PC-3 (cell line): Measurements from ENCODE around the gene ULK4. TPM values are rescaled to one million over a fixed set of nuclear protein-coding genes. Genes with fewer than 3 reads are reported as not detected.
A peak's percentile ranks its signal among the peaks of the same experiment; 100 is the strongest.

ENCODE experiments used
- ATAC-seq: fragments of 200-7000 bp; cut with Tn5 transposase; 2 replicates; pipeline ENCODE4 v1.9.1; 2020; ENCODE audit warnings: mild to moderate bottlenecking, moderate library complexity
- BruUV-seq: library from RNA; stranded (reverse); fragments of 400-500 nt; replicated peaks from 2 replicates; lab custom pipeline; 2021; lab: Mats Ljungman, UMichigan
- CTCF ChIA-PET: fragments of 300-600 bp; sonication (Branson Sonifier 250); formaldehyde crosslinking; loops from one replicate; lab custom pipeline; 2022; ENCODE audit warnings: antibody characterized with exemption; lab: Charles Lee
- POLR2A ChIA-PET: fragments of 300-600 bp; sonication (Branson Sonifier 250); formaldehyde crosslinking; loops from one replicate; lab custom pipeline; 2022; ENCODE audit warnings: antibody characterized with exemption; ENCODE audit not compliant: unreplicated experiment; lab: Charles Lee
- DNase-seq: peaks from one replicate; pipeline ENCODE4 v3.0.0-alpha.2; 2015
- H2AFZ ChIP-seq: fragments of 300-600 bp; sonication (generic); 2 replicates; pipeline ENCODE4 v1.6.0; 2016; ENCODE audit warnings: antibody characterized with exemption, low read length
- H3F3A ChIP-seq: fragments of 300-600 bp; sonication (generic); one replicate; pipeline ENCODE4 v1.6.0; 2017; ENCODE audit warnings: antibody characterized with exemption, low read length, control low read depth, mild to moderate bottlenecking; ENCODE audit not compliant: unreplicated experiment
- H3K27ac ChIP-seq: fragments of 300-600 bp; sonication (generic); 2 replicates; pipeline ENCODE4 v1.5.1; 2016; ENCODE audit warnings: mild to moderate bottlenecking, low read length
- H3K27me3 ChIP-seq: fragments of 300-600 bp; sonication (generic); 2 replicates; pipeline ENCODE4 v1.6.1; 2016; ENCODE audit warnings: low read length, mixed read lengths
- H3K36me3 ChIP-seq: fragments of 300-600 bp; sonication (generic); 2 replicates; pipeline ENCODE4 v1.6.1; 2016; ENCODE audit warnings: low read depth, mixed run types, low read length, mixed read lengths
- H3K4me1 ChIP-seq: fragments of 300-600 bp; sonication (generic); 2 replicates; pipeline ENCODE4 v1.5.1; 2016; ENCODE audit warnings: low read length; ENCODE audit not compliant: insufficient read depth
- H3K4me2 ChIP-seq: fragments of 300-600 bp; sonication (generic); 2 replicates; pipeline ENCODE4 v1.6.0; 2016; ENCODE audit warnings: low read length
- H3K4me3 ChIP-seq: fragments of 300-600 bp; sonication (generic); 2 replicates; pipeline ENCODE4 v1.5.1; 2016; ENCODE audit warnings: mild to moderate bottlenecking, low read length, mixed read lengths
- H3K79me2 ChIP-seq: fragments of 300-600 bp; sonication (generic); 2 replicates; pipeline ENCODE4 v1.6.1; 2017; ENCODE audit warnings: low read length, mixed read lengths
- H3K9ac ChIP-seq: fragments of 300-600 bp; sonication (generic); 2 replicates; pipeline ENCODE4 v1.6.0; 2016; ENCODE audit warnings: mild to moderate bottlenecking, low read length
- H3K9me2 ChIP-seq: fragments of 300-600 bp; sonication (generic); replicated peaks from 2 replicates; pipeline ENCODE4 v1.6.1; 2016; ENCODE audit warnings: mixed run types, low read length, mixed read lengths
- H3K9me3 ChIP-seq: fragments of 300-600 bp; sonication (generic); 2 replicates; pipeline ENCODE4 v1.6.1; 2016; ENCODE audit warnings: low read length, mixed read lengths
- H4K20me1 ChIP-seq: fragments of 300-600 bp; sonication (generic); 2 replicates; pipeline ENCODE4 v1.6.1; 2016; ENCODE audit warnings: low read length, mixed read lengths
- CTCF ChIP-seq: fragments of 300-600 bp; sonication (generic); conservative IDR thresholded peaks from 2 replicates; pipeline ENCODE4 v1.5.1; 2017; ENCODE audit warnings: antibody characterized with exemption, low read depth, mild to moderate bottlenecking, low read length
- EZH2 ChIP-seq: fragments of 300-600 bp; sonication (generic); IDR thresholded peaks from one replicate; pipeline ENCODE4 v1.6.1; 2017; ENCODE audit warnings: antibody characterized with exemption, mild to moderate bottlenecking, low read length; ENCODE audit not compliant: unreplicated experiment
- EZH2phosphoT487 ChIP-seq: fragments of 300-600 bp; sonication (generic); IDR thresholded peaks from 2 replicates; pipeline ENCODE4 v1.6.1; 2018; ENCODE audit warnings: mild to moderate bottlenecking, antibody characterized with exemption, low read length, borderline replicate concordance
- intact Hi-C: fragments of 100-400 bp; cut with micrococcal nuclease; formaldehyde crosslinking; loops from 2 replicates; pipeline ENCODE4 v1.9.0; 2023
- total RNA-seq: library from RNA; depleted of rRNA; stranded (reverse); fragments of >200 nt; gene quantifications from 2 replicates; pipeline ENCODE4 v1.2.3, GENCODE V29; 2014

The ULK4 gene
- total RNA-seq, 1 experiment from 2014 or later = 4.8 TPM

DNA sequence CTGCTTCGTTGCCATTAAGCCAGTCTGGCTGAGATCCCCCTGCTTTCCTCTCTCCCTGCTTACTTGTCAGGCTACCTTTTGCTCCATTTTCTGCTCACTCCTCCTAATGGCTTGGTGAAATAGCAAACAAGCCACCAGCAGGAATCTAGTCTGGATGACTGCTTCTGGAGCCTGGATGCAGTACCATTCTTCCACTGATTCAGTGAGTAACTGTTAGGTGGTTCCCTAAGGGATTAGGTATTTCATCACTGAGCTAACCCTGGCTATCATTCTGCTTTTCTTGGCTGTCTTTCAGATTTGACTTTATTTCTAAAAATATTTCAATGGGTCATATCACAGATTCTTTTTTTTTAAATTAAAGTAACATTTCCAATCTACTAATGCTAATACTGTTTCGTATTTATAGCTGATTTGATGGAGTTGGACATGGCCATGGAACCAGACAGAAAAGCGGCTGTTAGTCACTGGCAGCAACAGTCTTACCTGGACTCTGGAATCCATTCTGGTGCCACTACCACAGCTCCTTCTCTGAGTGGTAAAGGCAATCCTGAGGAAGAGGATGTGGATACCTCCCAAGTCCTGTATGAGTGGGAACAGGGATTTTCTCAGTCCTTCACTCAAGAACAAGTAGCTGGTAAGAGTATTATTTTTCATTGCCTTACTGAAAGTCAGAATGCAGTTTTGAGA, 737.6 kb downstream of the ULK4 start:
- peaks cover 46% of the 10 kb centered on the region for H3K36me3 ChIP-seq
- ATAC-seq = no peak

GRCh38 chr3:41223691-41224090, 738.2 kb downstream of the ULK4 start:
- ChIA-PET POLR2A (no interaction called here), CTCF (no interaction called here)
- H3K79me2 ChIP-seq = peaks cover 85% of the 10 kb centered on the region
- no peak for TF ChIP-seq CTCF
- TF ChIP-seq EZH2phosphoT487 = no peak
- TF ChIP-seq EZH2 = no peak
- peaks cover 51% of the 10 kb centered on the region for H4K20me1 ChIP-seq
- peaks cover 46% of the 10 kb centered on the region for H3K36me3 ChIP-seq
- H3K27me3 ChIP-seq = no peaks in the 10 kb centered on the region
- H3K27ac ChIP-seq = no peak overlapping the region
- H3K4me3 ChIP-seq = no peak overlapping the region
- ATAC-seq = no peak
- no peaks in the 10 kb centered on the region for H3K9me2 ChIP-seq
- no peaks in the 10 kb centered on the region for H3K9me3 ChIP-seq
- H2AFZ ChIP-seq = no peak overlapping the region
- no peak for DNase-seq
- intact Hi-C loops = no loop called here
- H3K4me1 ChIP-seq = no peaks in the 10 kb centered on the region
- H3K9ac ChIP-seq = no peak overlapping the region
- no TSS peak for BruUV-seq
- H3K4me2 ChIP-seq = no peak overlapping the region
- no peaks in the 10 kb centered on the region for H3F3A ChIP-seq

More for the DNA sequence above, 737.6 kb downstream of the ULK4 start:
- Histone ChIP-seq H3K27ac (no peak overlapping the region), H3K4me2 (no peak overlapping the region), H3K9me3 (no peaks in the 10 kb centered on the region), H4K20me1 (peaks cover 48% of the 10 kb centered on the region), H3K79me2 (peaks cover 85% of the 10 kb centered on the region), H3K9ac (no peak overlapping the region), H3K4me1 (no peaks in the 10 kb centered on the region), H3F3A (no peaks in the 10 kb centered on the region), H3K9me2 (no peaks in the 10 kb centered on the region), H3K27me3 (no peaks in the 10 kb centered on the region), H3K4me3 (no peak overlapping the region), H2AFZ (no peak overlapping the region)
- CTCF ChIA-PET = no interaction called here
- TF ChIP-seq CTCF (no peak), EZH2phosphoT487 (no peak), EZH2 (no peak)
- peak; percentile 44 for DNase-seq
- POLR2A ChIA-PET = no interaction called here
- intact Hi-C loops = no loop called here
- BruUV-seq = no TSS peak

- H3K27ac ChIP-seq = no peak overlapping the region
- no peaks in the 10 kb centered on the region for H3K9me3 ChIP-seq
- no peaks in the 10 kb centered on the region for H3K4me1 ChIP-seq
- ChIA-PET CTCF (no interaction called here), POLR2A (no interaction called here)
- no peak overlapping the region for H2AFZ ChIP-seq
- H4K20me1 ChIP-seq = peaks cover 52% of the 10 kb centered on the region
- H3K9me2 ChIP-seq = no peaks in the 10 kb centered on the region
- H3K4me3 ChIP-seq = no peak overlapping the region
- DNase-seq = no peak
- no peak overlapping the region for H3K9ac ChIP-seq
- TF ChIP-seq CTCF (no peak), EZH2phosphoT487 (no peak), EZH2 (no peak)
- ATAC-seq = no peak
- BruUV-seq = no TSS peak
- peaks cover 44% of the 10 kb centered on the region for H3K36me3 ChIP-seq
- H3K4me2 ChIP-seq = no peak overlapping the region
- no peaks in the 10 kb centered on the region for H3K27me3 ChIP-seq
- H3K79me2 ChIP-seq = peaks cover 85% of the 10 kb centered on the region
- intact Hi-C loops = no loop called here
- H3F3A ChIP-seq = no peaks in the 10 kb centered on the region
Measured at GRCh38 chr3:41223078-41223477, 738.8 kb downstream of the ULK4 start.
